Ishikawa (cell line): Measurements from ENCODE around the gene FARSA.

Experiments used
- CEBPB ChIP-seq: IDR thresholded peaks from 2 replicates; pipeline ENCODE4 v1.6.1; 2012
- CREB1 ChIP-seq: IDR thresholded peaks from 2 replicates; pipeline ENCODE4 v1.6.1; 2012; ENCODE audit warnings: low read depth
- EGR1 ChIP-seq: IDR thresholded peaks from 2 replicates; pipeline ENCODE4 v1.6.1; 2012
- EP300 ChIP-seq: IDR thresholded peaks from 2 replicates; pipeline ENCODE4 v1.6.1; 2012; ENCODE audit warnings: borderline replicate concordance
- FOXM1 ChIP-seq: IDR thresholded peaks from 2 replicates; pipeline ENCODE4 v1.6.1; 2012; ENCODE audit warnings: low read depth, borderline replicate concordance
- NFIC ChIP-seq: IDR thresholded peaks from 2 replicates; pipeline ENCODE4 v1.6.1; 2012
- RAD21 ChIP-seq: IDR thresholded peaks from 2 replicates; pipeline ENCODE4 v1.6.1; 2012; ENCODE audit warnings: low read depth
- TAF1 ChIP-seq: IDR thresholded peaks from 2 replicates; pipeline ENCODE4 v1.6.1; 2012; ENCODE audit warnings: low read depth, mild to moderate bottlenecking
- TCF12 ChIP-seq: IDR thresholded peaks from 2 replicates; pipeline ENCODE4 v1.6.1; 2012; ENCODE audit warnings: low read depth
- TEAD4 ChIP-seq: IDR thresholded peaks from 2 replicates; pipeline ENCODE4 v1.6.1; 2012
- YY1 ChIP-seq: IDR thresholded peaks from 2 replicates; pipeline ENCODE4 v1.6.1; 2012; ENCODE audit warnings: low read depth
- ZBTB7A ChIP-seq: IDR thresholded peaks from 2 replicates; pipeline ENCODE4 v1.6.1; 2012; ENCODE audit warnings: low read depth
- TF ChIP-seq, protein P1 (sequence below): IDR thresholded peaks from 2 replicates; pipeline ENCODE4 v1.6.1; 2012; ENCODE audit warnings: low read depth, mild to moderate bottlenecking
- TF ChIP-seq, protein P2 (sequence below): IDR thresholded peaks from 2 replicates; pipeline ENCODE4 v1.6.1; 2012
- TF ChIP-seq, protein P3 (sequence below): IDR thresholded peaks from 2 replicates; pipeline ENCODE4 v1.6.1; 2012

FARSA gene

DNA sequence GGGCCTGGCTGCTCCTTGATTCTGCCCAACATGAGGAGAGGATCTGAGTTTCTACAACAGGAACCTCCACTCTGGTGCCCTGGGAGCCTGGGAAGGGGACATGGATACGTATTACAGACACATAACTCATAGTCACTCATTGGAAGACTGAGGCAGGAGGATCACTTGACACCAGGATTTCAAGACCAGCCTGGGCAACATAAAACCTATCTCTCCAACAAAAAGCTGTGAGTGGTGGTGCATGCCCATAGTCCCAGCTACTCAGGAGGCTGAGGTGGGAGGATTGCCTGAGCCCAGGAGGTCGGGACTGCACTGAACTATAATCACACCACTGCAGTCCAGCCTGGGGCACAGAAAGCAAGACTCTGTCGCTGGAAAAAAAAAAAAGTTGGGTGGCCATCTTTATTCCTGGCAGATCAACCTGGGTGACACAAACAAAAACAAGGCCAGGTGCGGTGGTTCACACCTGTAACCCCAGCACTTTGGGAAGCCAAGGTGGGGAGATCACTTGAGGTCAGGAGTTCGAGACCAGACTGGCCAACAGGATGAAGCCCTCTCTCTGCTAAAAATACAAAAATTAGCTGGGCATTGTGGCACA is 45.4 kb downstream of the FARSA start:
- TF ChIP-seq EP300: no peak
- TF ChIP-seq, protein P1, sequence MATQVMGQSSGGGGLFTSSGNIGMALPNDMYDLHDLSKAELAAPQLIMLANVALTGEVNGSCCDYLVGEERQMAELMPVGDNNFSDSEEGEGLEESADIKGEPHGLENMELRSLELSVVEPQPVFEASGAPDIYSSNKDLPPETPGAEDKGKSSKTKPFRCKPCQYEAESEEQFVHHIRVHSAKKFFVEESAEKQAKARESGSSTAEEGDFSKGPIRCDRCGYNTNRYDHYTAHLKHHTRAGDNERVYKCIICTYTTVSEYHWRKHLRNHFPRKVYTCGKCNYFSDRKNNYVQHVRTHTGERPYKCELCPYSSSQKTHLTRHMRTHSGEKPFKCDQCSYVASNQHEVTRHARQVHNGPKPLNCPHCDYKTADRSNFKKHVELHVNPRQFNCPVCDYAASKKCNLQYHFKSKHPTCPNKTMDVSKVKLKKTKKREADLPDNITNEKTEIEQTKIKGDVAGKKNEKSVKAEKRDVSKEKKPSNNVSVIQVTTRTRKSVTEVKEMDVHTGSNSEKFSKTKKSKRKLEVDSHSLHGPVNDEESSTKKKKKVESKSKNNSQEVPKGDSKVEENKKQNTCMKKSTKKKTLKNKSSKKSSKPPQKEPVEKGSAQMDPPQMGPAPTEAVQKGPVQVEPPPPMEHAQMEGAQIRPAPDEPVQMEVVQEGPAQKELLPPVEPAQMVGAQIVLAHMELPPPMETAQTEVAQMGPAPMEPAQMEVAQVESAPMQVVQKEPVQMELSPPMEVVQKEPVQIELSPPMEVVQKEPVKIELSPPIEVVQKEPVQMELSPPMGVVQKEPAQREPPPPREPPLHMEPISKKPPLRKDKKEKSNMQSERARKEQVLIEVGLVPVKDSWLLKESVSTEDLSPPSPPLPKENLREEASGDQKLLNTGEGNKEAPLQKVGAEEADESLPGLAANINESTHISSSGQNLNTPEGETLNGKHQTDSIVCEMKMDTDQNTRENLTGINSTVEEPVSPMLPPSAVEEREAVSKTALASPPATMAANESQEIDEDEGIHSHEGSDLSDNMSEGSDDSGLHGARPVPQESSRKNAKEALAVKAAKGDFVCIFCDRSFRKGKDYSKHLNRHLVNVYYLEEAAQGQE: no peak
- TF ChIP-seq TAF1: no peak
- TF ChIP-seq TEAD4: no peak
- TF ChIP-seq ZBTB7A: no peak
- no peak for TF ChIP-seq NFIC
- TF ChIP-seq CREB1: no peak
- TF ChIP-seq EGR1: no peak
- TF ChIP-seq, protein P2, sequence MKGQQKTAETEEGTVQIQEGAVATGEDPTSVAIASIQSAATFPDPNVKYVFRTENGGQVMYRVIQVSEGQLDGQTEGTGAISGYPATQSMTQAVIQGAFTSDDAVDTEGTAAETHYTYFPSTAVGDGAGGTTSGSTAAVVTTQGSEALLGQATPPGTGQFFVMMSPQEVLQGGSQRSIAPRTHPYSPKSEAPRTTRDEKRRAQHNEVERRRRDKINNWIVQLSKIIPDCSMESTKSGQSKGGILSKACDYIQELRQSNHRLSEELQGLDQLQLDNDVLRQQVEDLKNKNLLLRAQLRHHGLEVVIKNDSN: no peak
- no peak for TF ChIP-seq CEBPB
- TF ChIP-seq RAD21: no peak
- TF ChIP-seq FOXM1: no peak
- TF ChIP-seq YY1: no peak
- TF ChIP-seq, protein P3, sequence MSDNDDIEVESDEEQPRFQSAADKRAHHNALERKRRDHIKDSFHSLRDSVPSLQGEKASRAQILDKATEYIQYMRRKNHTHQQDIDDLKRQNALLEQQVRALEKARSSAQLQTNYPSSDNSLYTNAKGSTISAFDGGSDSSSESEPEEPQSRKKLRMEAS: no peak
- no peak for TF ChIP-seq TCF12

DNA sequence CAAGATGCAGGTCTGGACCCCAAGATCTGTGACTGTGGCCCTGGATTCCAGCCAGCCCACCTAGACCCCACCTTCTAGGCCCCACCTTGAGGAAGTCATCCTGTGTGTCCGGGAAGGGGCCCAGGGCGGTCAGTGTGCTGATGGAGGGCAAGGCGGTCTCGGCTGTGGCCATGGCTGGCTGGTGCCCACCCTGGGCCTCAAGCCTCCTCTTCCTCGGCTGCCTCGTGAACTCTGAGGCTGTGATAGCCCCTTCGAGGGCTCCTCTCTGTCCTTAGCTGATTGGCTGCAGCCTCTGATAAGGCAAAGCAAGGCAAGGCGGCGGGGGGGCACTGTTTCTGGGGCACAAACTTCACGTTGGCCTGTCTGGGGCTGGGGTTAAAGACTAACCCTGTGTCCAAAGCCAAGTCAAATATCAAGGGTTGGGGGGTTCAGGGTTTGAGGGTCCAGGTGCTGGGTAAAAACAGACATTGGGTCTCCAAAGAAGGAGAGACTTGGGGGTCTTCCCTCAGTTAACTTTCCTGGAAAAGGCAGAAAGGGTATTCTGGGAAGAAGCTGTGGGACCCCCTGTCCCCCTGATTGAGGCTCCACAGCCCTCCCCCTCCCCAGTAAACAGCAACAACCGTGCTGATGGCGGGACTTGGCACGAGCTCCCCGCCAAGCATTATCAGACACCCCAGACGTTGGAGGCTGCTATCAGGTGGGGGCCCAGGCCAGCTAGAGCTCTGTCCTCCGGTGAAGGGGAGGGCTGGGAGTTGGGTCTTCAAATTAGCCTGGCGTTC is 46.4 kb downstream of the FARSA start, which contains the start of gene KLF1:
TSS of gene KLF1 (minus strand) at position 233 of the 779 bp plus-strand sequence. CDS start at position 172, 61 bp downstream.
- TF ChIP-seq, protein P2: no peak
- TF ChIP-seq, protein P1: no peak
- no peak for TF ChIP-seq TEAD4
- TF ChIP-seq EGR1: no peak
- no peak for TF ChIP-seq ZBTB7A
- TF ChIP-seq TAF1: no peak
- TF ChIP-seq FOXM1: no peak
- TF ChIP-seq CEBPB: no peak

DNA sequence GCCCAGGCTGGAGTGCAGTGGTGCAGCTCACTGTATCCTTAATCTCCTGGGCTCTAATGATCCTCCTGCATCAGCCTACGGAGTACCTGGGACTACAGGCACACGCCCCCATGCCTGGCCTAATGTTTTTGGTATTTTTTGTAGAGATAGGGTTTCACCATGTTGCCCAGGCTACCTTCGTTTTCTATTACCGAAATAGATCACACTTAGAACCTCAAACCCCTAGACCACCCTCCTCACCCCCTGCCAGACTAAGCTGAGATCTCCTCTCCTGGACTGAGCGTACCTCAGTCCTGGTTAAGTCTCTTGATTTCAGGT is 46.9 kb downstream of the FARSA start:
- no peak for TF ChIP-seq EGR1
- TF ChIP-seq TEAD4: no peak
- no peak for TF ChIP-seq EP300
- TF ChIP-seq, protein P3: no peak
- no peak for TF ChIP-seq YY1
- TF ChIP-seq ZBTB7A: no peak
- TF ChIP-seq, protein P1: no peak
- no peak for TF ChIP-seq CREB1
- no peak for TF ChIP-seq CEBPB
- no peak for TF ChIP-seq TCF12
- TF ChIP-seq TAF1: no peak
- TF ChIP-seq, protein P2: no peak
